ENCODE measurements around the gene PAIP1.
"Not testable (repeated sequence)": the region's sequence is repeated elsewhere in the genome, so short reads cannot be mapped to it uniquely, and the experiment has no call there.

PAIP1 gene

GRCh38 chr5:43582082-43583005 is 25.5 kb upstream of the PAIP1 start:
- DNase-seq (ENCODE audit: insufficient read length, low spot score) = no peak
- FAIRE-seq = no peak
- no peak for TF ChIP-seq POLR2A (IDR thresholded peaks at IDR 0.05; ENCODE audit: low read depth, low read length)

GRCh38 chr5:43581398-43581797 is 24.5 kb upstream of the PAIP1 start:
- DNase-seq (ENCODE audit: insufficient read length, low spot score) (no peak), FAIRE-seq (no peak)
- no peak for TF ChIP-seq POLR2A (IDR thresholded peaks at IDR 0.05; ENCODE audit: low read depth, low read length)

GRCh38 chr5:43580402-43581210 is 23.7 kb upstream of the PAIP1 start:
- not testable (repeated sequence) for DNase-seq (ENCODE audit: insufficient read length, low spot score); FAIRE-seq

- no peak for TF ChIP-seq POLR2A (IDR thresholded peaks at IDR 0.05; ENCODE audit: low read depth, low read length)
- FAIRE-seq = no peak
- no peak for DNase-seq (ENCODE audit: insufficient read length, low spot score)
Observed at GRCh38 chr5:43573058-43573457, 16.2 kb upstream of the PAIP1 start.

GRCh38 chr5:43572357-43572756 is 15.5 kb upstream of the PAIP1 start:
- no peak for DNase-seq (ENCODE audit: insufficient read length, low spot score)
- no peak for TF ChIP-seq POLR2A (IDR thresholded peaks at IDR 0.05; ENCODE audit: low read depth, low read length)
- FAIRE-seq = peak; percentile 69

GRCh38 chr5:43571237-43571636 is 14.4 kb upstream of the PAIP1 start:
- no peak for TF ChIP-seq POLR2A (IDR thresholded peaks at IDR 0.05; ENCODE audit: low read depth, low read length)
- DNase-seq (ENCODE audit: insufficient read length, low spot score) (no peak), FAIRE-seq (peak; percentile 62)

- no peak for TF ChIP-seq POLR2A (IDR thresholded peaks at IDR 0.05; ENCODE audit: low read depth, low read length)
- FAIRE-seq (peak; percentile 83), DNase-seq (ENCODE audit: insufficient read length, low spot score) (no peak)
Observed at GRCh38 chr5:43570450-43571158, 13.7 kb upstream of the PAIP1 start.

GRCh38 chr5:43569236-43569746 is 12.4 kb upstream of the PAIP1 start:
- TF ChIP-seq POLR2A (IDR thresholded peaks at IDR 0.05; ENCODE audit: low read depth, low read length) = no peak
- no peak for DNase-seq (ENCODE audit: insufficient read length, low spot score)
- FAIRE-seq = peak; percentile 62

- FAIRE-seq = no peak
- TF ChIP-seq POLR2A (IDR thresholded peaks at IDR 0.05; ENCODE audit: low read depth, low read length) = no peak
- DNase-seq (ENCODE audit: insufficient read length, low spot score) = no peak
Observed at GRCh38 chr5:43567967-43568366, 11.1 kb upstream of the PAIP1 start.

- no peak for TF ChIP-seq POLR2A (IDR thresholded peaks at IDR 0.05; ENCODE audit: low read depth, low read length)
- DNase-seq (ENCODE audit: insufficient read length, low spot score) = no peak
- FAIRE-seq = no peak
Observed at GRCh38 chr5:43565043-43565442, 8.2 kb upstream of the PAIP1 start.

- DNase-seq (ENCODE audit: insufficient read length, low spot score) (no peak), FAIRE-seq (no peak)
- TF ChIP-seq POLR2A (IDR thresholded peaks at IDR 0.05; ENCODE audit: low read depth, low read length) = no peak
Observed at GRCh38 chr5:43564289-43564850, 7.5 kb upstream of the PAIP1 start.

GRCh38 chr5:43563321-43563720 is 6.4 kb upstream of the PAIP1 start:
- no peak for TF ChIP-seq POLR2A (IDR thresholded peaks at IDR 0.05; ENCODE audit: low read depth, low read length)
- FAIRE-seq = no peak
- no peak for DNase-seq (ENCODE audit: insufficient read length, low spot score)

- no peak for TF ChIP-seq POLR2A (IDR thresholded peaks at IDR 0.05; ENCODE audit: low read depth, low read length)
- FAIRE-seq (peak; percentile 38), DNase-seq (ENCODE audit: insufficient read length, low spot score) (no peak)
Observed at GRCh38 chr5:43561356-43561755, 4.5 kb upstream of the PAIP1 start.

Measured in H54 (cell line).